ENCODE measurements around the gene PRDM12.
A peak's percentile ranks its signal among the peaks of the same experiment; 100 is the strongest.

Gene PRDM12

GRCh38 chr9:130689937-130690700 lies 25.7 kb downstream of the PRDM12 start:
- DNase-seq (ENCODE audit: low spot score), result peak; percentile 93

- peak; percentile 68 for DNase-seq (ENCODE audit: low spot score)
Measured at GRCh38 chr9:130692321-130692720, 27.9 kb downstream of the PRDM12 start.

GRCh38 chr9:130693101-130693425 lies 28.7 kb downstream of the PRDM12 start:
- no peak for DNase-seq (ENCODE audit: low spot score)

GRCh38 chr9:130693426-130694191 lies 29.2 kb downstream of the PRDM12 start, which contains the start of gene EXOSC2:
Gene EXOSC2, plus strand, starts transcription at chr9:130693780. Its CDS starts 12 bp downstream, at chr9:130693792.
- peak; percentile 99 for DNase-seq (ENCODE audit: low spot score)

GRCh38 chr9:130694205-130694604 lies 29.8 kb downstream of the PRDM12 start:
- no peak for DNase-seq (ENCODE audit: low spot score)

- no peak for DNase-seq (ENCODE audit: low spot score)
Measured at GRCh38 chr9:130696139-130696650, 31.8 kb downstream of the PRDM12 start.

- no peak for DNase-seq (ENCODE audit: low spot score)
Measured at GRCh38 chr9:130696996-130697395, 32.6 kb downstream of the PRDM12 start.

- no peak for DNase-seq (ENCODE audit: low spot score)
Measured at GRCh38 chr9:130698514-130698913, 34.1 kb downstream of the PRDM12 start.

GRCh38 chr9:130699047-130699446 lies 34.7 kb downstream of the PRDM12 start:
- DNase-seq (ENCODE audit: low spot score), result no peak

GRCh38 chr9:130701059-130702022 lies 36.9 kb downstream of the PRDM12 start:
- peak; percentile 73 for DNase-seq (ENCODE audit: low spot score)

- DNase-seq (ENCODE audit: low spot score), result no peak
Measured at GRCh38 chr9:130703501-130703900, 39.1 kb downstream of the PRDM12 start.

GRCh38 chr9:130707225-130707976 lies 43.0 kb downstream of the PRDM12 start:
- DNase-seq (ENCODE audit: low spot score), result peak; percentile 66

GRCh38 chr9:130710822-130711352 lies 46.5 kb downstream of the PRDM12 start:
- no peak for DNase-seq (ENCODE audit: low spot score)

GRCh38 chr9:130711469-130711868 lies 47.1 kb downstream of the PRDM12 start:
- no peak for DNase-seq (ENCODE audit: low spot score)

GRCh38 chr9:130712564-130713285 lies 48.3 kb downstream of the PRDM12 start:
- peak; percentile 99 for DNase-seq (ENCODE audit: low spot score)

- DNase-seq (ENCODE audit: low spot score), result peak; percentile 34
Measured at GRCh38 chr9:130713286-130713960, 49.0 kb downstream of the PRDM12 start.

- DNase-seq (ENCODE audit: low spot score), result no peak
Measured at GRCh38 chr9:130714586-130715110, 50.3 kb downstream of the PRDM12 start.

- no peak for DNase-seq (ENCODE audit: low spot score)
Measured at GRCh38 chr9:130715270-130715669, 50.9 kb downstream of the PRDM12 start.

- no peak for DNase-seq (ENCODE audit: low spot score)
Measured at GRCh38 chr9:130718562-130718961, 54.2 kb downstream of the PRDM12 start.
